OCI-LY1 (cell line): ENCODE measurements around the gene ASTN1.

Experiments
- CTCF ChIP-seq: fragments of 200-600 bp; sonication (generic), shearing (Covaris generic); IDR thresholded peaks from 2 replicates; pipeline ENCODE4 v1.5.1; 2017; ENCODE audit warnings: mild to moderate bottlenecking, antibody characterized with exemption, low read length, moderate library complexity, mixed read lengths
- EZH2 ChIP-seq: fragments of 200-600 bp; sonication (generic), shearing (Covaris generic); IDR thresholded peaks from 2 replicates; pipeline ENCODE4 v1.8.0; 2017; ENCODE audit warnings: borderline replicate concordance, mixed run types, mild to moderate bottlenecking, antibody characterized with exemption, low read length, moderate library complexity, mixed read lengths

GRCh38 chr1:177106614-177107365 lies 57.7 kb downstream of the ASTN1 start:
- TF ChIP-seq CTCF (no peak), EZH2 (no peak)
